HG03095 (cell line): Measurements from ENCODE around the gene DARS1.
"Not testable (repeated sequence)": the region's sequence is repeated elsewhere in the genome, so short reads cannot be mapped to it uniquely, and the experiment has no call there.

Experiments
- ATAC-seq: cut with Tn5 transposase; IDR thresholded peaks from one replicate; pipeline ENCODE4 v1.9.1; 2021; ENCODE audit warnings: moderate library complexity; ENCODE audit not compliant: unreplicated experiment

Gene DARS1

DNA sequence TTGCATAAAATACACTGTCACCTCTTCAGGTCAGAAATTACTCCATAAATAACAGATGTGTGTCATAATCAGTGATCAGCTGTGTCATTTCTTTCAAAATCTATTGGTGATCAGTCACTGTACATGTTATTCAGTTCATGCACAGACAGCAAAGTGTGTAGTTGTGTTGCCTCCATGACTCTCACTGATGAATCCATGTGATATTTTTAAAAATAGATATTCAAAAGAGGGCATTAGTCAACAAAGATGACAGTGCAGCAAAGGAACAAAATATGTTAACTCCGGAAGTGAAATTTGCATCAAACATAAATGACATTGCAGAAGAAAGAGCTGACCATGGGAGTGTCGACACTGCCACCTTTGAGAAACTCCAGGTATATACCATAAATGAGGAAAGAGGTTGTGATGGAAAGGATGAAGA is 92.0 kb downstream of the DARS1 start:
- ATAC-seq = no peak

DNA sequence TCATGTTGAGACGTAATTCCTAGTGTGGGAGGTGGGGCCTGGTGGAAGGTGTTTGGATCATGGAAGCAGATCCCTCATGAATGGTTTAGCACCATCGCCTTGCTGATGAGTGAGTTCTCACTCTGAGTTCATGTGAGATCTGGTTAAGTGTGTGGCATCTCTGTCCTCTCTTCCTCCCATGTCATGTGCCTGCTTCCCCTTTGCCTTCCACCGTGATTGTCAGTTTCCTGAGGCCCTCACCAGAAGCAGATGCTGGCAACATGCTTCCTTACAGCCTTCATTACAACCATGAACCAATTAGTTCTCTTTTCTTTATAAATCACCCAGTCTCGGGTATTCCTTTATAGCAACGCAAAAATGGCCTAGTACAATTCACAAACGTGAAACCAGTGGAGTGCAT is 94.6 kb downstream of the DARS1 start:
- ATAC-seq = no peak

DNA sequence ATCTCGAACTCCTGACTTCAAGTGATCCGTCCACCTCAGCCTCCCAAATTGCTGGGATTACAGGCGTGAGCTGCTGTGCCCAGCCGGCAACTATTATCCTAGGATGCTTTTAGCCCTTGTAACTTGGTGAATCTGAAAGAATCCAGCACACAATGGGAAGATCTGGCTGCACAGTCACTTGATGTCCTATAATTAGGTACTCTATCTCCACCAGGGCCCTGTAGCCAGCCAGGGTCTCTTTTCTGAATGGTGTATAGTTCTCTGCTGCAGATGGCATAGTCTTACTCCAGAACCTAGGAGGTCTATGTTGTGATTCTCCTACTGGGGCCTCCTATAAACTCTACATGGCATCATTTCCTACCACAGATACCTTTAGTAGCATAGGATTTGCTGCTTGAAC is 95.3 kb downstream of the DARS1 start:
- ATAC-seq = no peak

DNA sequence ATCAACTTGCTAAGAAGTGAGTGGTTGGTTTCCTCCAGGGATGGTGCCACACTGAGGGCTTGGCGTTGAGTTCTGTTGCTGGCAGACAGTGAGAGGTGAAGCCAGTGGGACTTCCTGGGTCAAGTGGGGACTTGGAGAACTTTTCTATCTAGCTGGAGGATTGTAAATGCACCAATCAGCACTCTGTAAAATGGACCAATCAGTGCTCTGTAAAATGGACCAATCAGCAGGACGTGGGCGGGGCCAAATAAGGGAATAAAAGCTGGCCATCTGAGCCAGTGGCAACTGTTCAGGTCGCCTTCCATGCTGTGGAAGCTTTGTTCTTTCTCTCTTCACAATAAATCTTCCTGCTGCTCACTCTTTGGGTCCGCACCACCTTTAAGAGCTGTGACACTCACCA is 96.8 kb downstream of the DARS1 start:
- ATAC-seq = not testable (repeated sequence)

DNA sequence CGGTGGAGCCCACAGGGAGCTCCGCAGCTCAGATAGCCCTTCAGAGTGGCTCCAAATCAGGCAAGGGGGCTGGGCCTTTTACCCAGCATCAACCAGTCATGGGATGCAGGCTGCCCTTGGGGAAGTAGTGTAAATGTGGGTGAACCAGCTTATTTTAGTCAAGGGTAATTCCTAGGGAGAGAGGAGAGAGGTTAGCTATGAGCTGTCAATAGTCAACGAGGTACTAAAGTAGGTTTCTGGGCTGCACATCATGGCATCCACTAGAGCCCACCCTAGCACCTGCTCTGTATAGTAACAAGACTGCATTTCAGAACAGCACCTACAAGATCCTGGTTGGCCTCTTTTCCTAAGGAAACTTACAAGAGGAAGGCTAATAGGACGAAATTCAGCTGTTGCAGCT is 99.7 kb downstream of the DARS1 start:
- no peak for ATAC-seq

DNA sequence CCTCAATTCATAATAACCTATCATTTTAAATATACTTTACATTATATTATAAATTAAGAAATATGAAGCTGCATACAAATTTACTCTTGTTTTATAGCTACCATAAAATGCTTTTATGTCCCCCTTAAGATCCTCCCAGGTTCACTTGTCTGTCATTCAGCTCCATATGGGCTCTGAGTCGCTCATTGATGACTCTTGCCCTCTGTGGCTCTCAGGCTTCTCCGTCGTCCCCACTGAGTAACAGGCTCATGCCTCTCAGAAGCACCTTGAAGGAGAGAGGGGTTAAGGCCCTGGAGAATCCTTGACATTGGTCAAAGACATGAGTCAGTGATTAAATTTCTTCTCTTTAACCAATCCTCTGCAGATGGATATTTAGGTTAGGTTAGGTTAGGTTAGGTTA is 103.0 kb downstream of the DARS1 start:
- no peak for ATAC-seq

DNA sequence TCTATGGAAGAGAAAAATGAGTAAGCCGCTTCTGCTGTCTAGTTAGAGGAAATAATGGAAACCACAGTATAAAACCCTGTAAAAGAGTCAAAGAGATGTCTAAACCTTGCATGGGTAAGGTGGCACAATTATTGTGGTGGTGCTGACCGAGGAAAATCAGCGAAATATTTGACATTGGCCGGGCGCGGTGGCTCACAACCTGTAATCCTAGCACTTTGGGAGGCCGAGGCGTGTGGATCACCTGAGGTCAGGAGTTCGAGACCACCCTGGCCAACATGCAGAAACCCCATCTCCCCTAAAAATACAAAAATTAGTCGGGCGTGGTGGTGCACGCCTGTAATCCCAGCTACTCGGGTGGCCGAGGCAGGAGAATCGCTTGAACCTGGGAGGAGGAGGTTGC is 108.7 kb downstream of the DARS1 start:
- ATAC-seq = not testable (repeated sequence)

DNA sequence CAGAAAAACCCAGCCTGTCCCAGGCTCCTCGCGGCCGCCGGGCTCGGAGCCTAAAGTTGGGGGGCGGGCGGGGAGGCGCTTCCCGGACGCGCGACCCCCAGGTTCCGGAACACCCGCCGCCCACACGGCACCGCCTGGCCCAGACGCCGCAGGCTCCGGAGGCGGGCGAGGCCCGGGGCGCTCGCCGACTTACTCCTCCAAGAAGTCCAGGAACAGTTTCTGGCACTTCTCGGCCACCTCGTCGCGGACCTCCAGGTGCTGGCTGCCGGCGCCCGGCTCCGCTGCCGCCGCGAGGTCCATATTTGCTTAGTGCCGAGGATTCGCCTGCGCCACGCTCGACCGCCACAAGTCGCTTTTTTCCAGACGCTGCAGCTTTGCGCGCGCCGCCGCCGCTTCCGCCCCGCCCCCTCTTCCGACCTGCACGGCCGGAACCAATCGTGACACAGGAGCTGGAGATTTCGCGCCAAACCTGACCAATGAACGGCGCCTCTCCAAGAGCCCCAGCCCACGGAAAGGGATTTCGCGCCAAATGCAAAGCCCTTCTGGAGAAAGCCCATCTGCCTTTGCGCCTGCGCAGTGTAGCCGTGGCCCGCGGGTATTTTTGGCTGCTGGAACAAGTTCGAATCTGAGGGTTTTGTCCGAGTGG is 109.2 kb downstream of the DARS1 start, which contains the start of gene MCM6:
TSS of gene MCM6 (minus strand) at position 378 of the 646 bp plus-strand sequence. CDS start at position 300, 78 bp downstream.
- ATAC-seq = peak; percentile 90

DNA sequence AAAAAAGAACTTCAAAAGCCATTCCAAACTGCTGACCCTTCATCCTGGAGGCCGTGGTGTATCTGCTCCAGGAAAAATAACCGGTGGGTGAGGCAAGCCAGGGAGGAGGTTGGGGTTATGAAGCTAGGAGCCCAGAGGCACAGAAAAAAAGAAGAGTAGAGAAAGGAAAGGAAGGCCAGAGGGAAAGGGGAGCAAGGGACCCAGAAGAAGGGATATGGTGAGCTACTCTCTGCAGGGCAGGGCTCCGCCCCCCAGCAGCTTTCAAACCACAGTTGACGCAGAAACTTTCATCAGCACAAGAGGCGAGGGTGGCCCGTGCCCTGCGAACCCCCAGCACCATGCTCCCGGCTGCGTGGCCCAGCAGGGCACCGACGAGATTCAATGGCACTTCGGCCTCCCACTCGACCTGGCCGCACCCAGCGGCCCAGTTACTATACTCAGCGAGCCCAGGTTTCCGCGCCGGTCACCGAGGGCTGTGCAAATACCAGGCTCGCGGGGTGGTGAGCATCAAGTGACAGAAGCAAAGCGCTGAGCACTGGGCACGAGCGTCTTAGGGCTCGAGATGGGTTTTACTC is 109.8 kb downstream of the DARS1 start:
- ATAC-seq = peak; percentile 51

DNA sequence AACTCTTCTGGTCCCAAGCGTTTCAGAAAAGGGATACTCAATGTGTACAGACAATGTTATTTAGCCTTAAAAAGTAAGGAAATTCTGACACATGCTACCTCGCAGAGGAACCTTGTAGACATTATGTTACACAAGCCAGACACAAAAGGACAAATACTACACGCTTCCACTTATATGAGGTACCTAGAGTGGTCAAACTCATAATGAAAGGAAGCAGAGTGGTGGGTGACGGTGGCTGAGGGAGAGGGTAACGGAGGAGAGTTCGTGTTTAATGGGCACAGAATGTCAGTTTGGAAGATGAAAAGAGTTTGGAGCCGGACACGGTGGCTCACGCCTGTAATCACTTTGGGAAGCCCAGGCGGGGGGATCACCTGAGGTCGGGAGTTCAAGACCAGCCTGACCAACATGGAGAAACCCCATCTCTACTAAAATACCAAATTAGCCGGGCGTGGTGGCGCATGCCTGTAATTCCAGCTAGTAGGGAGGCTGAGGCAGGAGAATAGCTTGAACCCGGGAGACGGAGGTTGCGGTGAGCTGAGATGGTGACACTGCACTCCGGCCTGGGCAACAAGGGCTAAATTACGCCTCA is 110.6 kb downstream of the DARS1 start:
- ATAC-seq = no peak

DNA sequence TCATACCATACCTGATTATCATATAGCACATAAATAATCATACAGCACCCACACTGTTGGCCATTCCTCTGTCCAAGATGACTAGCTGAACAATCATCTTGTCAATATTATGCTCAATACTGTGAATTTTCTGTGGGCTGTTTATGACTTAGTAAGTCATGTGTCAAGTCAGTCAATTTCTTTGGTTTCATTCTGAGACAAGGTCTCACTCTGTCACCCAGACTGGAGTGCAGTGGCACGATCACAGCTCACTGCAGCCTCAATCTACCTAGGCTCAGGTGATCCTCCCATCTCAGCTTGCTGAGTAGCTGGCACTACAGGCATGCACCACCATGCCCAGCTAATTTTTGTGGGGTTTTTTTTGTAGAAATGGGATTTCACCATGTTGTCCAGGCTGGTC is 114.9 kb downstream of the DARS1 start:
- ATAC-seq = peak; percentile 49

DNA sequence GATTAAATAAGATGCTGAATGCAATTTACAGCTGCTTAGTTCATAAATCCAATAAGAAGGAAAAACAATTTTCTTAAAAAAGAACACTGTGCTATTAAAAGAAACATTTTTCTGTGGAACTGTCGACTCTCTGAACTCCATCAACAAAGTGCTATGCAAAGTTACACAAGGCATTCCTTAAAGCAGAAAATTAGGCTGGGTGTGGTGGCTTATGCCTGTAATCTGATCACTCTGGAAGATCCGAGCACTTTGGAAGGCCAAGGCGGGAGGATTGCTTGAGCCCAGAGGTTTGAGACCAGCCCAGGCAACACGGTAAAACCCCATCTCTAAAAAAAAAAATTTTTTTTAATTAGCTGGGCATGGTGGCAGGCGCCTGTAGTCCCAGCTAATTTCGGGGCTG is 122.2 kb downstream of the DARS1 start:
- no peak for ATAC-seq

DNA sequence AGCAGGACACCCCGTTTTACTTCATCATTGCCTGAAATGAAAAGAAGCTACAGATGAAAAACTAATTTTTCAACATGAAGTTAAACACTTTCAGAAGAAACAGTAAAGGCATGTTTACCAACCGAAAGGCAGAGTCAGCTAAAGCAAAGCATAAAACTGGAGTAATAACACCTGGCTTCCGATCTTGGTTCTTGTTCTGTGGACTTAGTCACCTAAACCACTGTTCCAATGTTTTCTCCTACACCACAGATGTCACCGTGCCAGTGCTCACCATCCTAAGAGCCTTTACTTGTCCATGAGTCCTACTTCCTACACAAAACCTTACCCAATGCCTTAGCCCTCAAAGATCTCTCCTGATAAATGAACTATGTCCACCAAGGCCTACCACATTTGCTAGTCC is 122.7 kb downstream of the DARS1 start:
- ATAC-seq = no peak
